Neural cell (in vitro differentiated cells): ENCODE measurements around the gene RNASEH1. TPM values are rescaled to one million over a fixed set of nuclear protein-coding genes. Genes with fewer than 3 reads are reported as not detected.

Source experiments
- H2AFZ ChIP-seq: fragments of 200-600, 300-800 bp; sonication (generic), shearing (Covaris generic); 2 replicates; pipeline ENCODE4 v1.6.0; 2014; ENCODE audit warnings: low read depth, mild to moderate bottlenecking, antibody characterized with exemption, low read length, moderate library complexity
- H3F3A ChIP-seq: fragments of 200-600 bp; shearing (Covaris generic); 2 replicates; pipeline ENCODE4 v1.6.1; 2016; ENCODE audit warnings: mild to moderate bottlenecking, moderate library complexity, mixed read lengths, antibody characterized with exemption, low read length; ENCODE audit not compliant: insufficient read depth, poor library complexity, severe bottlenecking
- H3K27ac ChIP-seq: fragments of 200-600, 300-800 bp; sonication (generic), shearing (Covaris generic); 2 replicates; pipeline ENCODE4 v1.5.1; 2014; ENCODE audit warnings: mild to moderate bottlenecking, low read length, moderate library complexity
- H3K27me3 ChIP-seq: fragments of 300-800, 200-600 bp; sonication (generic), shearing (Covaris generic); 2 replicates; pipeline ENCODE4 v1.6.0; 2014; ENCODE audit warnings: mild to moderate bottlenecking, low read depth, low read length, moderate library complexity; ENCODE audit not compliant: insufficient read depth
- H3K36me3 ChIP-seq: fragments of 300-800, 200-600 bp; sonication (generic), shearing (Covaris generic); 2 replicates; pipeline ENCODE4 v1.5.1; 2014; ENCODE audit warnings: mild to moderate bottlenecking, antibody characterized with exemption, low read length, moderate library complexity; ENCODE audit not compliant: insufficient read depth
- H3K4me2 ChIP-seq: fragments of 300-800, 200-600 bp; sonication (generic), shearing (Covaris generic); 2 replicates; pipeline ENCODE4 v1.6.0; 2014; ENCODE audit warnings: mild to moderate bottlenecking, low read length
- H3K4me3 ChIP-seq: fragments of 300-800, 200-600 bp; sonication (generic), shearing (Covaris generic); 2 replicates; pipeline ENCODE4 v1.5.1; 2014; ENCODE audit warnings: mild to moderate bottlenecking, low read length, moderate library complexity
- H3K79me2 ChIP-seq: fragments of 200-600 bp; shearing (Covaris generic); replicated peaks from 2 replicates; pipeline ENCODE4 v1.6.0; 2014; ENCODE audit warnings: mild to moderate bottlenecking, low read length, moderate library complexity; ENCODE audit not compliant: insufficient read depth
- H3K9ac ChIP-seq: fragments of 300-800, 200-600 bp; sonication (generic), shearing (Covaris generic); 2 replicates; pipeline ENCODE4 v1.6.1; 2016; ENCODE audit warnings: mild to moderate bottlenecking, low read length, mixed read lengths
- H3K9me2 ChIP-seq: fragments of 200-600 bp; shearing (Covaris generic); 2 replicates; pipeline ENCODE4 v1.6.1; 2016; ENCODE audit warnings: mild to moderate bottlenecking, low read length, mixed read lengths; ENCODE audit not compliant: insufficient read depth
- H3K9me3 ChIP-seq: fragments of 200-600, 300-800 bp; sonication (generic), shearing (Covaris generic); 2 replicates; pipeline ENCODE4 v1.6.1; 2016; ENCODE audit warnings: mild to moderate bottlenecking, mixed run types, low read length, moderate library complexity, mixed read lengths
- H4K20me1 ChIP-seq: fragments of 200-600 bp; shearing (Covaris generic); 2 replicates; pipeline ENCODE4 v1.6.1; 2016; ENCODE audit warnings: mild to moderate bottlenecking, mixed run types; ENCODE audit not compliant: insufficient read depth
- CTCF ChIP-seq: fragments of 450-650 bp; IDR thresholded peaks from 2 replicates; pipeline ENCODE4 v1.5.1; 2014; ENCODE audit warnings: antibody characterized with exemption, mild to moderate bottlenecking, moderate library complexity; ENCODE audit not compliant: poor library complexity, severe bottlenecking
- EP300 ChIP-seq: fragments of 450-650 bp; conservative IDR thresholded peaks from 2 replicates; pipeline ENCODE4 v1.6.1; 2014; ENCODE audit warnings: antibody characterized with exemption, mild to moderate bottlenecking, moderate library complexity; ENCODE audit not compliant: poor library complexity, severe bottlenecking
- EZH2 ChIP-seq: fragments of 200-600, 300-800 bp; shearing (Covaris generic), sonication (generic); IDR thresholded peaks from 2 replicates; pipeline ENCODE4 v1.6.1; 2014; ENCODE audit warnings: antibody characterized with exemption, low read length, borderline replicate concordance, mild to moderate bottlenecking; ENCODE audit not compliant: insufficient read depth, poor library complexity, severe bottlenecking
- MXI1 ChIP-seq: fragments of 450-650 bp; conservative IDR thresholded peaks from 2 replicates; pipeline ENCODE4 v1.6.1; 2014; ENCODE audit warnings: antibody characterized with exemption, mild to moderate bottlenecking; ENCODE audit not compliant: poor library complexity, severe bottlenecking
- POLR2AphosphoS5 ChIP-seq: IDR thresholded peaks from 2 replicates; pipeline ENCODE4 v1.6.1; 2012
- RAD21 ChIP-seq: fragments of 450-650 bp; conservative IDR thresholded peaks from 2 replicates; pipeline ENCODE4 v1.6.1; 2014; ENCODE audit warnings: antibody characterized with exemption, mild to moderate bottlenecking, moderate library complexity
- REST ChIP-seq: IDR thresholded peaks from 2 replicates; pipeline ENCODE4 v1.6.1; 2012; ENCODE audit warnings: borderline replicate concordance
- TAF1 ChIP-seq: IDR thresholded peaks from 2 replicates; pipeline ENCODE4 v1.6.1; 2012; ENCODE audit warnings: low read depth
- polyA plus RNA-seq: library from polyadenylated mRNA; depleted of rRNA; stranded (reverse); fragments of >200 nt; gene quantifications from 2 replicates; pipeline ENCODE4 v1.2.3, GENCODE V29; 2014

The RNASEH1 gene
- polyA plus RNA-seq, 1 donor from 2014 or later: 23.4 TPM

GRCh38 chr2:3553946-3554345 is 4.2 kb downstream of the RNASEH1 start:
- no peak overlapping the region for H3K9ac ChIP-seq
- no peaks in the 10 kb centered on the region for H3F3A ChIP-seq
- H3K79me2 ChIP-seq: peaks cover 17% of the 10 kb centered on the region
- no peak overlapping the region for H3K4me2 ChIP-seq
- H3K4me3 ChIP-seq: no peak overlapping the region
- H3K27me3 ChIP-seq: no peaks in the 10 kb centered on the region
- H2AFZ ChIP-seq: no peak overlapping the region
- H4K20me1 ChIP-seq: no peaks in the 10 kb centered on the region
- no peaks in the 10 kb centered on the region for H3K9me2 ChIP-seq
- no peak for TF ChIP-seq TAF1
- TF ChIP-seq RAD21: no peak
- TF ChIP-seq POLR2AphosphoS5: no peak
- no peak for TF ChIP-seq MXI1
- no peak for TF ChIP-seq EP300
- TF ChIP-seq REST: no peak
- TF ChIP-seq EZH2: no peak
- no peaks in the 10 kb centered on the region for H3K9me3 ChIP-seq
- H3K36me3 ChIP-seq: no peaks in the 10 kb centered on the region
- no peak overlapping the region for H3K27ac ChIP-seq

GRCh38 chr2:3547915-3548314 is 10.2 kb downstream of the RNASEH1 start:
- no peaks in the 10 kb centered on the region for H3F3A ChIP-seq
- no peak overlapping the region for H3K27ac ChIP-seq
- H4K20me1 ChIP-seq: no peaks in the 10 kb centered on the region
- H3K27me3 ChIP-seq: no peaks in the 10 kb centered on the region
- H3K9ac ChIP-seq: no peak overlapping the region
- no peak overlapping the region for H3K4me3 ChIP-seq
- no peaks in the 10 kb centered on the region for H3K9me3 ChIP-seq
- no peaks in the 10 kb centered on the region for H3K9me2 ChIP-seq
- H3K79me2 ChIP-seq: no peaks in the 10 kb centered on the region
- TF ChIP-seq MXI1 (no peak), REST (no peak), RAD21 (no peak), CTCF (no peak)
- no peak overlapping the region for H3K4me2 ChIP-seq
- no peak overlapping the region for H2AFZ ChIP-seq
- peaks cover 10% of the 10 kb centered on the region for H3K36me3 ChIP-seq
